GM18505 (cell line): ENCODE data around the gene VIP.
"Not testable (repeated sequence)": the region's sequence is repeated elsewhere in the genome, so short reads cannot be mapped to it uniquely, and the experiment has no call there.

ENCODE experiments used
- ATAC-seq: cut with Tn5 transposase; IDR thresholded peaks from one replicate; pipeline ENCODE4 v1.9.1; 2021; ENCODE audit not compliant: unreplicated experiment
- POLR2A ChIP-seq: IDR thresholded peaks from 4 replicates; pipeline ENCODE4 v1.6.1; 2011; ENCODE audit warnings: borderline replicate concordance; ENCODE audit not compliant: insufficient read depth, insufficient read length; ENCODE audit errors: extremely low read depth

VIP gene

DNA sequence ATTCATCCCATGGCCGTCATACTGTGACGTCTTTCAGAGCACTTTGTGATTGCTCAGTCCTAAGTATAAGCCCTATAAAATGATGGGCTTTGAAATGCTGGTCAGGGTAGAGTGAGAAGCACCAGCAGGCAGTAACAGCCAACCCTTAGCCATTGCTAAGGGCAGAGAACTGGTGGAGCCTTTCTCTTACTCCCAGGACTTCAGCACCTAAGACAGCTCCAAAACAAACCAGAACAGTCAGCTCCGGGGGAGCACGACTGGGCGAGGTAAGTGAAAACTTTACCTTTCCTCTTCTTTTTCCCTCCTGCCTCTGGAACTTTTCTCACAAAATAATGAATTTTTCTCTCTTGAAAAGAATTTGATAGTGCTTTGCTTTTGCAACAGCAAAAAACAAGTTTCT lies at the start of gene VIP:
VIP (plus strand) TSS at position 104 of the 400 bp plus-strand sequence. CDS start 1,381 bp downstream, outside the sequence.
- ATAC-seq = no peak
- TF ChIP-seq POLR2A = no peak

DNA sequence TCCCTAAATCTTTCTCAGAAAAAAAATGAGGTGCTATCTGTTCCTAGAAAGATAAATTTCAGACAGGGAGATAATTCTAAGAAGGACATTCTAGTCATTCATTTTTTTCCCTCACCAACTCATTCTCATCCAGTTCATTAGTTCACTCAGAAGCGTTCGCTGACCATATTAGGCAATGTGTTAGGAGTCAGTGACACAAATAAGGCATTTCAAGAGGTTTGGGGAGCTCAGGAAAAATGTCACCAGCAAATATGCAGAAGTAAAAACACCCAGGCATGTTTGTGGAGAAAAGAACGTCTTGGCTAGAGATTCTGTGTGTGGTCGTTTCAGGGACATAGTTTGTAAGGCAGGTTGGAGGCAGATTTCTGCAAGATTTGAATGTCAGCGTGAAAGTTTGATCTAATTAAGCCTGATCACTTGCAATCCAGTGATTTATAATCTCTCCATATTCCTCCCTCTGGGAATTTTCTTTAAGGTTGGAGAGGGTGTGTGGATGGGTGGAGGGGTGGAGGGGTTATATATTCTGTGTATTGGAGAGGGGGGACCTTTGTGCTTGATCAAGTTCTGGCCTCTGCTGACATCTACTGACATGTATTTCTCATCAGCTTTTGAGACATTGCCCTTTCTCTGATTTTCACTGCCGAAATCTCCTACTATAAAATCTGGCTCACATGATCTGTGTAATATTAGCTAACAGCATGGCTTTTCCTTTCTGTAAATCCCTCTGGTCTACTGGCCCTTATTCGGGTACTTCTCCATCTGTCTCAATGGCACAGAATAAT lies 49.3 kb upstream of the VIP start:
- no peak for TF ChIP-seq POLR2A
- ATAC-seq = no peak

DNA sequence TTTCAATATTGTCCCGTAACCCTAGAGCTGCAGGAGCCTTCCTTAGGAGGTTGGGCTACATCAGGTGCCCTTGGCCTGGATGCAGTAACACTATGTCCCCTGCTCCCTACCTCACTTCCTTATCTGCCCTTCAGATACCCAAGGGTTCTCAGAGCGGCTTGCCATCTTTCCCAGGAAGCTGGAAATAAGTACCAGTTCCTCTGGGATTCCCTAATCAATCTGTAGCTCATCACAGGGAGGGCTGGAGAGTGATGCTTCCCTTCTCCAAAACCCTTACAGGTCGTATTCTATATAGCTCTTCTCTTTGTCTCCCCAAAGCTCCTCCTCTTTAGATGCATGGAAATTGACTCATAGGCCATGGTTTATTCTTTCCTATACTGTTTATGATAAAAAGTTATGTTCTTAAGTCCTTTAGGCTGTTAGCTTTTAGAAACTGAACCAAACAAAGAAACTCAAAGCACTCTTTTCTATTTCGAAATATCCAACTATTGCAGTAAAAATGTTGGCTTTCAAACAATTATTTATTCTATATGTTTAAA lies 48.7 kb upstream of the VIP start:
- no peak for TF ChIP-seq POLR2A

DNA sequence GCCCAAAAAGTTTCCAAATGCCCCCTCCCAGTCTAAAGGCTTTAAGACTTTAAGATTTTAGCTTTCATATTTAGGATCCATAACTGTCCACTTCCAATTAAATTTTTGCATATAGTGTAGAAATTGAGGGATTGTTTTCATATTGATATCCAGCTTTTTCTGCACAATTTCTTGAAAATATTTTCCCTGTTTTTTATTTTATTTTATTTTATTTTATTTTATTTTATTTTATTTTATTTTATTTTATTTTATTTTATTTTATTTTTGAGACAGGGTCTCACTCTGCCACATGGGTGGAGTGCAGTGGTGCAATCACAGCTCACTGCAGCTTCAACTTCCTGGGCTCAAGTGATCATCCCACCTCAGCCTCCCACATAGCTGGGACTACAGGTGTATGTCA lies 46.8 kb upstream of the VIP start:
- not testable (repeated sequence) for ATAC-seq

More for the DNA sequence above, 48.7 kb upstream of the VIP start:
- no peak for ATAC-seq

DNA sequence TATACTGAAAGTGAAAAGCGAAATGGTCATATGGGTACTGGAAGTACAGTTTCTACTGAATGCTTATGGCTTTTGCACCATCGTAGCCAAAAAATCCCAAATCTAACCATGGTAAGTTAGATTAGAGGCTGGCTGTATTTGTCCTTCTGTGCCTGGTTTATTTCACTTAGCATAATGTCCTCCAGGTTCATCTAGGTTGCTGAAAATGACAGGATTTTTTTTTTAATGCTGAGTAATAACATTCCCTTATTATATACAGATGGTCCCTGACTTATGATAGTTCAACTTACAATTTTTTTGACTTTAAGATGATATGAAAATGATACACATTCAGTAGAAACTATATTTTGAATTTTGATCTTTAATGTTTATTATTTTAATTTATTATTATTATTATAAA lies 45.3 kb upstream of the VIP start:
- TF ChIP-seq POLR2A = no peak
- no peak for ATAC-seq

DNA sequence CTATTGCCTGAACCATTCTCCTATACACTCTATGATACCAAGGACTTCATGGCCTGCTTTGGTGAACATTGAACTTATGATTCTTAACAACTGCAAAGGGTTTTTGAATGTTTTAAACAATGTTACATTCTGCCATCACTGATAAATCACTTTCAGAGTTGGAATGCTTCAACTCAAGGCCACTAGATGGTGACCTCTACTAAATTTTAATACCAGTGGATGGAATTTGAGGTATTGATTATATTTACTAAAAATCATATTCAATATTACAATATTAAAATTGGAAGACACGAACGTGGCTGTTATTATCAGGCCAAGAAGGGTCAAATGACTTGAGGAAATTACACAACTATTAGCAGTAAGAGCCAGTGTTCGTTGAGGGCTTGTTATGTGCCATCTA lies 34.3 kb upstream of the VIP start:
- no peak for ATAC-seq
- TF ChIP-seq POLR2A = no peak

DNA sequence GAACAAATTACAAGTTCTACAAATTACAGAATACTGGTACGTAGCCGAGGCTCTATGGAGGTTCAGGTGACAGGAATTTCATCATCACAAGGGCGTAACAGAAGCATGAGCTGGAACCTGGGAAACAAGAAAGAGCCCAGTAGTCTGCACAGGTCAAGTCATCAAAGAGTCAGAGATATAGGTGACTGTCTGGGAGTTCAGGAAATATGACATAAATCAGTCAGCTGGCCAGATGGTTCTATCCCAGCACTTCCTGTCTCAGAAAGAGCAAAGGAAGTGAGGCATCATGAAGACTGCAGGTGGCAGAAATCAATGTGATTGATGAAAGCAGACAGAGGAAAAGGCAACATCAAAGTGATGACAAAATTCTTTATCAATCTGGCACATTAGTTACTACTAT lies 29.6 kb upstream of the VIP start:
- TF ChIP-seq POLR2A = no peak
- ATAC-seq = no peak

DNA sequence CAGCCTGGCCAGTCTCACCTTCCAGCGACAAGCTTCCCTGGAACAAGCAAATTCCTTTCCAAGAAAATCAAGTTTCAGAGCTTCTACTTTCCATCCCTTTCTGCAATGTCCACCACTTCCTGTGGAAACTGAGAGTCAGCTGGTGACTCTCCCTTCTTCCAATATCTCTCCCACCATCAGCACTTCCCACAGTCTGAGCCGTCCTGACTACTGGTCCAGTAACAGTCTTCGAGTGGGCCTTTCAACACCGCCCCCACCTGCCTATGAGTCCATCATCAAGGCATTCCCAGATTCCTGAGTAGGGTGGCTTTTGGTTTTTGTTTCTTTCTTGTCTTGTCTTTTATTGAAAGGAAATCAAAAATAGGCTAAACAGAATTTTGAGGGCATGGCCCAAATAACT lies 28.6 kb upstream of the VIP start:
- ATAC-seq = no peak
- no peak for TF ChIP-seq POLR2A

DNA sequence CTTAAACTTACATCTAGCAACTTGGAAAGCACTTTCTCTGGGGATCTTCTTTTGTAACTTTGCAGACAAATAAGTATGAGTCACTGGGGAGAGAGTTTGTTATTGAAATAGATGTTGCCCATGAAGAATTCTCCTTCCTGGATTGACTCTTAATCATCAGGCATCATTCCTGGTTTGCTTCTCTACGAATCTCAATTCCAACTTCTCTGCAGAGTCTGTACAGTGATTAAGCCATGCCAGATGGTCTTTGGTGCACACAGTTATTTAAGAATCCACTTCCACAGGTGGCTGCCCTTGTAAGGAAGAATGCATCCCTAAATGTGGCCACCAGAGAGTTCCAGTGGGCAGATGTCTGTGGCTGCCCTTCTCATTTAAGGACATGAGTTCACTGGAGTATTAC lies 27.2 kb upstream of the VIP start:
- no peak for ATAC-seq

DNA sequence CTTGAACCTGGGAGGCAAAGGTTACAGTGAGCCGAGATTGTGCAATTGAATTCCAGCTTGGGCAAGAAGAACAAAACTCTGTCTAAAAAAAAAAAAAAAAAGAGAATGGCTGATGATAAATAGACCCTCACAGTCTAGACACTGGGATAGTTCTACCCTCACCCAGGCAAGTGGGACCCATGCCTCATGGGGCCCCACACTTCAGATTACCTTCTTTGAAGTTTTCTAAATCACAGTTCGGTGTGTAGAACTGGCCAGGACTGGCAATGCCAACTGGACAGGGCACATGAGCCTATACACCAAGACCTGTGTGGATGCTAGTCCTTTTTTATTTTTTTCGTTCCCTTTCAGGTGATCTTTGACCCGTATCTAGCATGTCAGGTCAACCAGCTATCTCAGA lies 24.3 kb upstream of the VIP start:
- no peak for ATAC-seq

More for the DNA sequence above, 27.2 kb upstream of the VIP start:
- no peak for TF ChIP-seq POLR2A

DNA sequence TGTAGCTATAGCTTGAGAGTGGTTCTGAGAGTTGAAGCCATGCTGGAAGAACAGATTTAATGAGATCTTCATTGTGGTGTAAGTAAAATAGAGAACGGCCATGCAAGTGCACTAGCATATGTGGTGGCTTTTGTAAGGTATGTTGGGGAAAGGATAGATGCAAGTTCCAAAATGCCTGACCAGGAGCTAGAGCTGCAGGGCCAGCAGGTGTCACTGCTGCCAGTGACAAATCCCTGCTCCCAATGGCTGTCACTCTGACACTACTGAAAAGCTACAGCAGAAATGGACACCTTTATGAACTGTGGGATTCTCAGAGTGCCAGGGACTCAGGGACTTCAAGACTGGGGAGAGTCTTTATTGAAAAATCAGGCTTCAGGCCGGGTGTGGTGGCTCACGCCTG lies 23.1 kb upstream of the VIP start:
- TF ChIP-seq POLR2A = no peak
- ATAC-seq = no peak

More for the DNA sequence above, 24.3 kb upstream of the VIP start:
- no peak for TF ChIP-seq POLR2A

DNA sequence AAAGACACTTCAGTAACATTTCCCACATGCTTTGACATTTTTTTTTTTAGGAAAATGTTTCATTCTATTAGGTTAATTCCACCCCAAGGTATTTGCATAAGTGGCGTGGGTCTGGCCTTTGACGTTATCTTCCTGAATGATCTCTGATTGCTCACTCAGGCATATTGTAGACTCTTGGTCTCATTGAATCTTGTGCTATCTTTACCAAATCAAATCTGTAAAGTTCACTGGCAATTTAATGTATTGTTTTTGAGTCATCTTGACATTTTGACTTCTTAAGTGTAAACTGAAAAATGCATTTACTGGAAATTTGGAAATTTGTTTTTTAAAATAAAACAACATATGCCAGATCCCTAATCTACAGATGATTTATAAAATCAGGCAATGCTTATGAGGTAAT lies 16.0 kb upstream of the VIP start:
- TF ChIP-seq POLR2A = no peak
- no peak for ATAC-seq

DNA sequence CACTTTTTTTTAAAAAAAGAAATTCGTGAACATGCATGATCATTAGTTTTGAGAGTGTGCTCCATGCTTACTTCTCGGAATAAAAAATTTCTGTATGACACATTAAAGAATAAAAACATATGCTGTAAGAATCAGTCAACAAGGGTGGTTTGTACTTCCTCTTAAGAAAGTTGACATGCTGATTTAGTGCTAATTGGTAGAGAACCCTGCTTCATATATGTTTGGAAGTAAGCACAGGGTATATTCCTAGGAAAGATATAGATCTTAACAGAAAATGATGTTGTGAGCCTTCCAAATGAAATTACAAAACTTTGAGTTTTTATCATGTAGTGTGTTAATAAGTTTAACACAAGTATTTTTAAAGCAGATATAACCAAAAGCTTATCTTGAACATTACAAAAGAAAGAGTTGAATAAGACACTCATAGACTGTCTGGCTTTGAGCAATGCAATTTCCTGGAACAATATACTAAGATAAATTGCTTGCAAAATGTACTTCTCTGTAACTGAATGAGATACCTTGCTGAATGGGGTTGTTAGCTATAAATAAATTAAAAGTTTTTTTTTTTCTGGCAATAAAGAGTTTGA lies 13.8 kb upstream of the VIP start:
- TF ChIP-seq POLR2A = no peak
- ATAC-seq = no peak

DNA sequence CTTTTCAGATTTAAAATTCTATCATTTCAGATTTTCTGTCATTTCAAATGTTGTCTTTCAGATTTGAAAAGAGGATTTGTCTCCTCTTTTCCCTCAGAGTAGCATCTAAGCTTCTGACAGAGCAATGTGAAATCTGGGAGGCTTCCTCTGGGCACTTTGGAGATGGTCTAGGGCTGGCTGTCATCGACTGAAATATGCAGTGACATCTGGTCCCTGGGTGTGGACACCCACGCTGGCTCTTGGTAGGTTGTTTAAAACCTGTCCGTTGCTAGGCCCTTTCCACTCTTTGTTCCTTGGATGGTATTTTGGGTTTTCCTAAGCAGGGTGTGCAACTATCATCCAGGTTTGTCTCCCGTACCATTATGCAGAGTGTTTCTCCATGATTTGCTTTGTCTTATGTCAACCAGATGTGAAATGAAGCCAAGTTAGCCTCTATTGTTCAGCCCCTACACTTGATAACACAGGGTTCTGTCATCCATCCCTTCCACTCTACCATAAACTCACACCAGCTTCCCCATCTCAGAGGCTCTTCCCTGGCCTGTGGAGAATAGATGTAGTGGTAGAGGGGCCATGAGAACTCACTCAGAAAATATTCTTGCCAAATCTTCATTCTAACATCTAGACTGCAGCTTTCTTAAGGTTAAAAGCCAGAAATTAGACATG lies 5.0 kb upstream of the VIP start:
- ATAC-seq = no peak
- no peak for TF ChIP-seq POLR2A
